Mucosa of rectum (tissue), 2 donors: Measurements from ENCODE around the gene KRTAP10-1.
"Not testable (repeated sequence)": the region's sequence is repeated elsewhere in the genome, so short reads cannot be mapped to it uniquely, and the experiment has no call there.

ENCODE experiments used
- H3K27ac ChIP-seq, 2 donors: one replicate each; pipeline ENCODE4 v1.7.0; 2013; ENCODE audit warnings: inconsistent platforms in 2 of 2, low read depth in 2 of 2, low read length in 2 of 2
- H3K27me3 ChIP-seq, 2 donors: one replicate each; pipeline ENCODE4 v1.7.0; 2013; ENCODE audit warnings: low read length in 2 of 2; ENCODE audit not compliant: control insufficient read depth in 2 of 2, insufficient read depth in 2 of 2
- H3K36me3 ChIP-seq, 2 donors: one replicate each; pipeline ENCODE4 v1.7.0; 2013; ENCODE audit warnings: low read length in 2 of 2; ENCODE audit not compliant: control insufficient read depth in 2 of 2, insufficient read depth in 2 of 2
- H3K4me1 ChIP-seq, 2 donors: one replicate each; pipeline ENCODE4 v1.7.0; 2013; ENCODE audit warnings: low read length in 2 of 2, mild to moderate bottlenecking in 1 of 2; ENCODE audit not compliant: control insufficient read depth in 2 of 2, insufficient read depth in 2 of 2
- H3K4me3 ChIP-seq, 2 donors: one replicate each; pipeline ENCODE4 v1.7.0; 2013; ENCODE audit warnings: low read length in 2 of 2
- H3K9ac ChIP-seq, 2 donors: one replicate each; pipeline ENCODE4 v1.7.0; 2013; ENCODE audit warnings: low read length in 2 of 2, low read depth in 1 of 2, mild to moderate bottlenecking in 1 of 2
- H3K9me3 ChIP-seq, 2 donors: one replicate each; pipeline ENCODE4 v1.7.0; 2013; ENCODE audit warnings: low read length in 2 of 2; ENCODE audit not compliant: control insufficient read depth in 2 of 2
- donor health status: healthy.
- donor health status: Normal muscosa, but diverticular disease.

KRTAP10-1 gene

DNA sequence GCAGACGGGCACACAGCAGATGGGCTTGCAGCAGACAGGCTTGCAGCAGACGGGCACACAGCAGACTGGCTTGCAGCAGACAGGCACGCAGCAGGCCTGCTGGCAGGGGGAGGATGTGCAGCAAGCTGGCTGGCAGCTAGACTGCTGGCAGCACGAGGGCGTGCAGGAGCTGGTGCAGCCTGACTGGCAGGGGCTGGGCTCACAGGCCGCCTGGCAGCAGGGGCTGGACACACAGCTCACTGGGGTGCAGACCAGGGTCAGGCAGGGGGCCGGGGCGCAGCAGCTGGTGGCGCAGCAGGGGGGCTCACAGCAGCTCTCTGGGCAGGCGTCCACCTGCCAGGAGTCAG, 18.3 kb upstream of the KRTAP10-1 start:
- not testable (repeated sequence) for H3K4me1 ChIP-seq, H3K27me3 ChIP-seq, H3K9ac ChIP-seq, H3K27ac ChIP-seq, H3K9me3 ChIP-seq, H3K36me3 ChIP-seq, H3K4me3 ChIP-seq

DNA sequence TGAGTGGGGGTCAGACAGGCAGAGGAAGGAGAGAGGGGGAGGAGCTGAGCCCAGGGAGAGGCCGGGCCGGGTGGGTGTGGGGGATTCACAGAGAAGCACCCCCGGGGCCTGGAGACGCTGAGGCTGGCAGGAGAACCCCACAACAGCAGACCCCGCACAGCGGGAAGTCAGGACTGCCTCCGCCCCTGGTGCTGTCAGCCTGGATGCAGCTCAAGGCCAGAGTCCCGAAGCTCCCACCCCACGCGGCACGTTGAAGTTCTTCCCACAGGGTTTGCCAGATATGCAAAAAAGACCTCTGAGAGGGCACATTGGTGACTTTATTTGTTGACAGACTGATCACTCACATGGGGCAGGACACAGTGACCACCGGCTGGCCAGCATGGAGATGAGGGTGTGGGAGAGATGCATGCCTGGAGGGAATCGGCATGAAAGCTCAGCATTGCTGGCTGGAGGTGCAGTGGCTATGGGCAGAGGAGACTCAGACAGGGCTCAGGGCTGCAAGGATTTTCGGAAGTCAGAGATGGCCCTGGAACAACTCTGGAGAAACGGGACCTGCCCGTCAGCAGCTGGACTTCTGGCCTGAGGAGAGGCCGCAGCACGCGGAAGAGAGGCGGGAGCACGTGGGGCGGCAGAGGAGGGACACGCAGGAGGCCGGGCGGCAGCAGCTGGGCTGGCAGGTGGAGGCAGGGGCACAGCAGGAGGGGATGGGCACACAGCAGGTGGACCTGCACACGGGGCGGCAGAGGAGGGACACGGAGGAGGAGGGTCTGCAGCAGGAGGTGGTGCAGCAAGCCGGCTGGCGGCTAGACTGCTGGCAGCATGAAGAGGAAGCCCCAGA, 17.7 kb upstream of the KRTAP10-1 start:
- no peaks in the 10 kb centered on the region for H3K9me3 ChIP-seq
- no peak overlapping the region for H3K27ac ChIP-seq
- no peak overlapping the region for H3K9ac ChIP-seq
- peaks cover 5 to 6% of the 10 kb centered on the region in 2 donors for H3K27me3 ChIP-seq
- H3K4me3 ChIP-seq: no peak overlapping the region
- no peaks in the 10 kb centered on the region for H3K4me1 ChIP-seq
- no peaks in the 10 kb centered on the region for H3K36me3 ChIP-seq

DNA sequence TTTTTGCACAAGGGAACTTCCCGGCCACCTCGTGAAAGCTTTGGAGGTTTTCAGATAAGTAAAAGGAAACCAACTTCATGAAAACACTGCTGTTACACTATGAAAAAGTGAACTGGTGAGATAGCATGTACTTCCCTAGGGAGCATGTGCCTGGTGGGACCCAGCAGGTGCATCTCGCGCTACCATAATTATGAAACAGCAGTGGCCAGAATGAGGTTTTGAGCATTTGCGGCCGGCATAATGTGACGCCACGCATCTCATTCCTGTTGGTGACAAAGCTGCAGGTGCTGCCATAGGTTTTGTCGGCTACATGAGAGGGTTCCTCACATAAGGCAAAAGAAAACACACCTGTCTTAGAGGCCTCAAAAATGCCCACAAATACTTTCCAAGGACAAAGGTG, 16.9 kb upstream of the KRTAP10-1 start:
- Histone ChIP-seq H3K27me3 (peaks cover 5 to 6% of the 10 kb centered on the region in 2 donors), H3K36me3 (no peaks in the 10 kb centered on the region), H3K4me1 (no peaks in the 10 kb centered on the region), H3K4me3 (no peak overlapping the region), H3K27ac (no peak overlapping the region), H3K9ac (no peak overlapping the region), H3K9me3 (no peaks in the 10 kb centered on the region)

DNA sequence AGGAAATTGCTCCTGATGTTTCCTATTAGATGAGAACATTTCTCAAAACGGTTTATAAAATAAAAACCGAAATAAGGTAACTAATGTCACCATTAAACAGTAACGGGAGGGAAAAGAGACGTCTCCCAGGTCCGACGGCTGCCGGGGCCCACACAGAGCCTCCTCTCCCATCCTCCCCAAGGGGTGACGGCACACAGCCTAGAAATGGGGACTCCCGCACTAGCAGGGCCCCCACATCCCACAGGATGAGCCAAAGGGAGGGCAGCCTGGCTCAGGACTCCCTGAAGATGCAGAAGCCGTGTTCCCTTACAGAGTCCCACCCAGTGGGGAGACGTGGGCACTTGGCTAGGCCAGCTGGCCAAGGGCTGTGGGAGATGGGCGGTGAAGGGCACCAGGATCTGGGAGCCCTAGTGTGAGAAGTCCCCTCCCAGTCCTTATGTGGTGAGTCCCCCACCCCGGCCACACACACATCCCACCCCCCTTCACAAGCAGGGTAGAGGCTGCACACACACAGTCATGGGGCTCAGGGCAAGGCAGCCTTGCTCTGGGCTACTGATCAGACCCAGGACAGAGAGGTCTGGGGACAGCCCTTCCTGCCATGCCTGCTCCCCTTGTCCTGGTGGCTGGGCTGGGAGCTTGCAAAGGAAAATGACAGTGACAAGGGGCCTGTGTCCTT, 15.3 kb upstream of the KRTAP10-1 start:
- Histone ChIP-seq H3K36me3 (no peaks in the 10 kb centered on the region), H3K9me3 (no peaks in the 10 kb centered on the region), H3K4me1 (no peaks in the 10 kb centered on the region), H3K27me3 (peaks cover 5 to 6% of the 10 kb centered on the region in 2 donors), H3K9ac (no peak overlapping the region), H3K27ac (no peak overlapping the region), H3K4me3 (no peak overlapping the region)

DNA sequence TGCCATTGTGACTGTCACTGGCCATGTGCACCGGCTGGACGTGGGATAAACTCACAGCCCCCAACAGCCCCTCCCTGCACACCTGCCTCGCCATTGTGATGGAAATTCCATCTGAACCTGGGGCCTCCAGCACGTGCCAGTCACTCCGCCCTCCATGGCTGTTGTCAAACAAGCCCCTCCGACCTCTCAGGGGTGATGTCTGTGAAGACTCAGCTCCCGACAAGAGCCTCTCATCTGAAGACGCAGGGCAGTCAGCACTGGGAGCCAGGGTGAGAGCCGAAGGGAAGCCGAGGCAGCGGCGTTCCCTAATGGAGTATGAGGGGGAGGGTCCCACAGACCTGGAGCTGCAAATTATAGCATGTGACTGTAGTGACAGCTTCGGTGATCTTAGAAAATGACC, 12.7 kb upstream of the KRTAP10-1 start:
- no peaks in the 10 kb centered on the region for H3K9me3 ChIP-seq
- H3K9ac ChIP-seq: no peak overlapping the region
- peaks cover 3 to 4% of the 10 kb centered on the region in 2 donors for H3K27me3 ChIP-seq
- H3K4me3 ChIP-seq: no peak overlapping the region
- H3K27ac ChIP-seq: no peak overlapping the region
- no peaks in the 10 kb centered on the region for H3K4me1 ChIP-seq
- no peaks in the 10 kb centered on the region for H3K36me3 ChIP-seq

DNA sequence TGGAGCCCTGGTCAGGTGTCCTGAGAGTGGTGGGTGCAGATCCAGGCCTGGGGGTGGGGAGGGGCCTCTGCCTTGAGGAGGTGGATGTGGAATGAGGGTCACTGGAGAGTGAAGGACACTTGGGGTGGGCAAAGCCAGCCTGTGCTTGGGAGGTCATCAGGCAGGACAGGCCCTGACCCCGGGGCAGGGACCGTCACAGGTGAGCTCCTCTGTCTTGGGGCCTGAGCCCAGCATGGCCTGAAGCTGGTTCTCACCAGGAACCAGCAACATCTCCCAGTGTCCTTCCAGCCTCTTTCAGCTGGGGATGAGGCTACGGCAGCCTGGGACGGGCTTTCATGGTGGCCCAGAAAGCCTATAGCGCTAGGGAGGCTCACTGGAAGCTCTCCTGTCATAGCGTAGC, 12.1 kb upstream of the KRTAP10-1 start:
- H3K36me3 ChIP-seq: no peaks in the 10 kb centered on the region
- H3K9ac ChIP-seq: no peak overlapping the region
- H3K4me3 ChIP-seq: no peak overlapping the region
- peaks cover 0 to 2% of the 10 kb centered on the region in 2 donors for H3K27me3 ChIP-seq
- H3K4me1 ChIP-seq: no peaks in the 10 kb centered on the region
- no peak overlapping the region for H3K27ac ChIP-seq
- no peaks in the 10 kb centered on the region for H3K9me3 ChIP-seq

DNA sequence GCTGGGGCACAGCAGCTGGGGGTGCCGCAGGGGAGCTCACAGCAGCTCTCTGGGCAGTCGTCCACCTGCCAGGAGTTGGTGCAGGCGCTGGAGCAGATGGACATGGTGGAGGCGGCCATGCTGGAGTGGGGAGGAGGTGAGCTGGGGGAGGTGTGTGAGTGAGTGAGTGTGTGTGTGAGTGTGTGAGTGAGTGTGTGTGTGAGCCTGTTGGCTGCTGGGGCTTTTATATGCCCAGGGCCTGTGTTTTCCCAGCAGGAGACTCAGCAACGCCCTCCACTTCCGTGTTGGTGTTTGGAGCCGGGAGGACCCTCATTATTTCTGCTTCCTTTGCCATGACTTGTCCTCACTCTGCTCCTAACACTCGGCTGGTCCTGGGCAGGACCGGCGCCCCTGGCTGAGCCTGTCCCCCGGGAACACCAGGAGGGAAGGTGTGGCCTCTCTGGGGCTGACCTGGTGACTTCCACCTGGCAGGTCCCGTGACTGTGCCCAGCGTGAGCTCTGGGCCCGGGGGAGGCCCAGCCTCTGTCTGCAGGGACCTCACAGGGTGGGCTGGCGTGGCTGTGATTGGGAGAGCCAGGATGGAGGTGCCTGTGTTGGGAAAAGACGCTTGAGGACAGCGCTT, 11.5 kb upstream of the KRTAP10-1 start, which contains the start of gene KRTAP10-2:
Gene KRTAP10-2, minus strand, starts transcription at position 166 of the 622 bp plus-strand sequence. Its CDS starts 47 bp downstream, at position 119.
- H3K4me3 ChIP-seq: no peak within 1 kb of the TSS
- H3K36me3 ChIP-seq: no peaks in the 10 kb centered on the region
- peaks cover 0 to 2% of the 10 kb centered on the region in 2 donors for H3K27me3 ChIP-seq
- H3K27ac ChIP-seq: no peak within 1 kb of the TSS
- H3K9ac ChIP-seq: no peak within 1 kb of the TSS
- H3K4me1 ChIP-seq: no peaks in the 10 kb centered on the region
- no peaks in the 10 kb centered on the region for H3K9me3 ChIP-seq

DNA sequence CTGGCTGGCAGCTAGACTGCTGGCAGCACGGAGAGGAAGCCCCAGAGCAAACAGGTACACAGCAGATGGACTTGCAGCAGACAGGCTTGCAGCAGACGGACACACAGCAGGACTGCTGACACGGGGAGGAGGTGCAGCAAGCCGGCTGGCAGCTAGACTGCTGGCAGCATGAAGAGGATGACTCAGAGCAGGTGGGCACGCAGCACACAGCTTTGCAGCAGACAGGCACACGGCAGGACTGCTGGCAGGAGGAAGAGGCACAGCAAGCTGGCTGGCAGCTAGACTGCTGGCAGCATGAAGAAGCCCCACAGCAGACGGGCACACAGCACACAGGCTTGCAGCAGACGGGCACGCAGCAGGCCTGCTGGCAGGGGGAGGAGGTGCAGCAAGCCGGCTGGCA, 10.8 kb upstream of the KRTAP10-1 start:
- Histone ChIP-seq H3K9ac (no peak overlapping the region), H3K4me1 (no peaks in the 10 kb centered on the region), H3K4me3 (no peak overlapping the region), H3K9me3 (no peaks in the 10 kb centered on the region), H3K27ac (no peak overlapping the region), H3K27me3 (peaks cover 0 to 2% of the 10 kb centered on the region in 2 donors), H3K36me3 (no peaks in the 10 kb centered on the region)

DNA sequence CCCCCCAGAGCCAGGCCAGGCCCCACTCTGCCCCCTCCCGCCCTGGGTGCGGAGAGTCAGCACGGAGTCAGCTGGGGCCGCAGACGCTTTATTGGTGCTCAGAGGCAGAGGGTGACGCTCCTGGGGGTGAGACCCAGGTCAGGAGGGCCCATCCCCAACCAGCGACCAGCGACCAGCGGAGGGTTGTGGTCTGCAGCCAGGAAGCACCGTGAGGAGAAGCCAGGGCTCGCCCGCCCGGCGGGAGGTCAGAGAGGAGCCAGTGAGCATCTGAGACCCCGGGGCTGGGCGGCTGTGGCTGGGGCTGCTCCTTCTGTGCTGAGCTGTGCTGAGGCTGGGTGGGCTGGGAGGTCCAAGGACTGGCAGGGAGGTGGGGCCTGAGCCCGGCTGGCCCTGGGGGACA, 10.3 kb upstream of the KRTAP10-1 start:
- H3K27me3 ChIP-seq, H3K27ac ChIP-seq, H3K9ac ChIP-seq, H3K9me3 ChIP-seq, H3K4me3 ChIP-seq, H3K4me1 ChIP-seq, H3K36me3 ChIP-seq: not testable (repeated sequence)

DNA sequence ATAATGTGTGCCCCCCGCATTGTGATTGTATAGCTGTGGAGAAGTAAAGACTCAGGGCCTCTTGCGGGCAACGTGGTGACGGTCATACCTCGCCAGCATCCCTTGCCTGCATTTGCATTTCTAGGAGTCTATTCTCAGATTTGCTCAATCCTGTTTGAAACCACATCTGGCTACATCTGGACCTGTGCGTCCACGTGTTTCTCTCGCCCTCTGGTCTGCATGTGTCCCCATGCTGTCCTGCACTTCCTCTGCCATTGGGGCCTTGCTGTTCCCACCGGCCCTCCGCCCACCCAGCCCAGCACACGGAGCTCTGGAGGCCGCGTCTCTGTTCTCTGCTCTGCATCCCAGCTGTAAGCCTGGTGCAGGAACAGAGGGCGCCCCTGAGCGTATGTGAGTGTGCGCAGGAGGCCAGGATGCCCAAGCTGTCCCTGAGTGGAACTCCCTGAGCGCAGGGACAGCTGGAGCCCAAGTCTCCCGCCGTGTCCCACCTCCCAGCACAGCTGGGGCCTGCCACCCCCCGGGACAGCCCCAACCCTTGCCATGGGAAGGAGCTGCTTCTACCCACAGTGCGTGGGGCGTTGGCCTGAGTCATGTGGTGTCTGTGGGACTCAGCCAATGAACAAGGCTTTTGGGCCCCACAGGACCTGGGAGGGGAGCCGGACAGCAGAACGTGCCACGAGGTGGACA, 9.7 kb upstream of the KRTAP10-1 start:
- Histone ChIP-seq H3K4me1 (no peaks in the 10 kb centered on the region), H3K36me3 (no peaks in the 10 kb centered on the region), H3K27me3 (no peaks in the 10 kb centered on the region), H3K27ac (no peak overlapping the region), H3K9me3 (no peaks in the 10 kb centered on the region), H3K4me3 (no peak overlapping the region), H3K9ac (no peak overlapping the region)
